Measurements from ENCODE around the gene MYBPC1. TPM values are rescaled to one million over a fixed set of nuclear protein-coding genes. Genes with fewer than 3 reads are reported as not detected.

MYBPC1 gene
- total and polyA plus RNA-seq, 2 donors from 2014 or later: not detected

DNA sequence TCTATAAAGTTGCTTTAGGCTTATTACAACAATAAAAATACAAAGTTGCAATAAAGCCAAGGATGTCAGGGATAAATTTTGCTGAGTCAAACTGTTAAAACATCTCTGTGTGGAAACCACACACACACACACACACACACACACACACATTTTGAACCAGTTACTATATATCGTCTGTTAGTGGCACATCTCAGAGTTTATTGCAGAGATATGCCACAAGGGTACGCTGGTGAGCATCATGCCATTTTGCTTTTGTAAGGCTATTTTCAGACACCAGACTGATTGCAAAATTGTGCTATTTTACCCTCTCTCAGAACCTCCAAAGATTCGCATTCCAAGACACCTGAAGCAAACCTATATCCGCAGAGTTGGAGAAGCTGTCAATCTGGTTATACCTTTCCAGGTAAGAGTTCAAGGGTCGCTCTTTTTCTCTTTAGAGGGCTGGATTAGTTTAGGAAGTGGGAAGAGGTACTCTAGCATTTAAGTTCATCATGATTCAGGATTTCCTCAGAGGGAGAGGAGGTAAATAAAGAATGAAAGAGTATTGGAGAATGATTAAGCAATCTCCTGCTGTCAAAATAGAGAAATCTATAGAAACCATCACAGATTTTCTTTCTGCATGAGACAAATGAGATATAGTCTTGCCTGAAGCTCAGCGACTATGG, 75.4 kb downstream of the MYBPC1 start:
- Histone ChIP-seq H3K4me3 (ENCODE audit: low read length in 3 of 3) (no peak overlapping the region), H3K9ac (ENCODE audit: low read length in 3 of 3) (no peak overlapping the region), H3K27me3 (ENCODE audit: control insufficient read depth, insufficient read depth, low read length) (no peaks in the 10 kb centered on the region), H3K36me3 (ENCODE audit: control insufficient read depth in 2 of 3, insufficient read depth in 3 of 3, low read length in 3 of 3) (no peaks in the 10 kb centered on the region), H3K27ac (ENCODE audit: low read depth in 2 of 2, low read length in 2 of 2) (no peak overlapping the region), H3K4me1 (ENCODE audit: control insufficient read depth in 2 of 3, insufficient read depth in 2 of 3, low read depth in 1 of 3, low read length in 3 of 3) (peaks cover 0 to 2% (median 0%) of the 10 kb centered on the region in 3 donors), H3K9me3 (ENCODE audit: control insufficient read depth in 2 of 3, insufficient read depth in 1 of 3, low read length in 3 of 3) (no peaks in the 10 kb centered on the region)
- no peak for FAIRE-seq
- DNase-seq: peak in 3 of 5 donors; percentile 12 to 25 (median 19)
- TF ChIP-seq, protein P1, sequence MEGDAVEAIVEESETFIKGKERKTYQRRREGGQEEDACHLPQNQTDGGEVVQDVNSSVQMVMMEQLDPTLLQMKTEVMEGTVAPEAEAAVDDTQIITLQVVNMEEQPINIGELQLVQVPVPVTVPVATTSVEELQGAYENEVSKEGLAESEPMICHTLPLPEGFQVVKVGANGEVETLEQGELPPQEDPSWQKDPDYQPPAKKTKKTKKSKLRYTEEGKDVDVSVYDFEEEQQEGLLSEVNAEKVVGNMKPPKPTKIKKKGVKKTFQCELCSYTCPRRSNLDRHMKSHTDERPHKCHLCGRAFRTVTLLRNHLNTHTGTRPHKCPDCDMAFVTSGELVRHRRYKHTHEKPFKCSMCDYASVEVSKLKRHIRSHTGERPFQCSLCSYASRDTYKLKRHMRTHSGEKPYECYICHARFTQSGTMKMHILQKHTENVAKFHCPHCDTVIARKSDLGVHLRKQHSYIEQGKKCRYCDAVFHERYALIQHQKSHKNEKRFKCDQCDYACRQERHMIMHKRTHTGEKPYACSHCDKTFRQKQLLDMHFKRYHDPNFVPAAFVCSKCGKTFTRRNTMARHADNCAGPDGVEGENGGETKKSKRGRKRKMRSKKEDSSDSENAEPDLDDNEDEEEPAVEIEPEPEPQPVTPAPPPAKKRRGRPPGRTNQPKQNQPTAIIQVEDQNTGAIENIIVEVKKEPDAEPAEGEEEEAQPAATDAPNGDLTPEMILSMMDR (IDR thresholded peaks at IDR 0.05; ENCODE audit: borderline replicate concordance, extremely low read depth, insufficient read depth): peak; percentile 56
- intact Hi-C loops (cut with DNase I): no loop called here

DNA sequence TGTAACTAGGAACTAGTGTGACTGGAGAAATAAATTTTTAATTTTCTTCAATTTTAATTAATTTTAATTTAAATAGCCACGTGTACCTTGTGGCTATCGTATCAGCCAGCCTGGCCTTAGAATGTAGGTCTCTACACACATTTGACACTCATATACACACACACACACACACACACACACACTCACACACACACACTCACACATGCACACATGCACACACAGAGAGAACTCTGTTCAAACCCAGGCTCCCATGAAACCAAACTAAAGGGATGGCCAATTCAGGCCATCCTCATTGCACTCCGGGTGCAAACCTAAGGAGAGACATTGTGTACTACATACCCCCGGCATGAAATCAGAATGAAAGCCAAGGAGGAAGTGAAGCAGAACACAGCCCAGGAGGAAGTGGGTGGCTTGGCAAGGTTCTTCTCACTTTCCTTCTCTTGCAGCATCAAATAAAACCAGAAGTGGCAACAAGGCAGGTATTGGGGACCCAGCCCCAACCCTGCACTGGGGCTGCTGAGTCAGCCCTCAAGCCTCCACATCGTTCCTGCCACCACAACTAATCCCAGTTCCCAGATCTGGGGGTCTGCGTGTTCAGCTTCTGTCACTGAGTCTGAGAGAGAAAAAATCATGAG, 76.5 kb downstream of the MYBPC1 start:
- intact Hi-C loops (cut with DNase I): no loop called here
- Histone ChIP-seq H3K27me3 (ENCODE audit: control insufficient read depth, insufficient read depth, low read length) (no peaks in the 10 kb centered on the region), H3K4me1 (ENCODE audit: control insufficient read depth in 2 of 3, insufficient read depth in 2 of 3, low read depth in 1 of 3, low read length in 3 of 3) (peaks cover 0 to 2% (median 0%) of the 10 kb centered on the region in 3 donors), H3K4me3 (ENCODE audit: low read length in 3 of 3) (no peak overlapping the region), H3K9me3 (ENCODE audit: control insufficient read depth in 2 of 3, insufficient read depth in 1 of 3, low read length in 3 of 3) (no peaks in the 10 kb centered on the region), H3K27ac (ENCODE audit: low read depth in 2 of 2, low read length in 2 of 2) (no peak overlapping the region), H3K9ac (ENCODE audit: low read length in 3 of 3) (no peak overlapping the region), H3K36me3 (ENCODE audit: control insufficient read depth in 2 of 3, insufficient read depth in 3 of 3, low read length in 3 of 3) (no peaks in the 10 kb centered on the region)
- FAIRE-seq: no peak
- TF ChIP-seq, protein P1 (IDR thresholded peaks at IDR 0.05; ENCODE audit: borderline replicate concordance, extremely low read depth, insufficient read depth): no peak
- no peak for DNase-seq

DNA sequence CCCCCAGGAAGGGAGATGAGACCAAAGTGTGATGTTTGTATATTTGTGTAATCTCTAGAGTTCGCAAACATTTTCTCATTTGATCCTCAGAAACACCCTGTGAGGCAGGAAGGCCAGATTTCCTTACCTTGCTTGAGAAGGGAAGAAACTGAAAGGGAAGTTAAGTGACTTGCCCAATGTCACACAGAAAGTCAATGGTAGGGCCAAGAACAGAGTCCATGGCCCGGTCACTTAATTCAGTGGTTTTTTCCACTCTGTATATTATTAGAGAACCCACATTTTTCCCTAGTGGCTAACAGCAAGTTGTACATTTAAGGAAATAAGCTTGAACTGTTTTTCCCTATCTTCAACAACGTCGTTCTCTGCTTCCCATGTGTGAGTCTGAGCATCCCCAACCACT, 77.1 kb downstream of the MYBPC1 start:
- Histone ChIP-seq H3K27me3 (ENCODE audit: control insufficient read depth, insufficient read depth, low read length) (no peaks in the 10 kb centered on the region), H3K4me1 (ENCODE audit: control insufficient read depth in 2 of 3, insufficient read depth in 2 of 3, low read depth in 1 of 3, low read length in 3 of 3) (peaks cover 0 to 2% (median 0%) of the 10 kb centered on the region in 3 donors), H3K27ac (ENCODE audit: low read depth in 2 of 2, low read length in 2 of 2) (no peak overlapping the region), H3K9ac (ENCODE audit: low read length in 3 of 3) (no peak overlapping the region), H3K9me3 (ENCODE audit: control insufficient read depth in 2 of 3, insufficient read depth in 1 of 3, low read length in 3 of 3) (no peaks in the 10 kb centered on the region), H3K4me3 (ENCODE audit: low read length in 3 of 3) (no peak overlapping the region), H3K36me3 (ENCODE audit: control insufficient read depth in 2 of 3, insufficient read depth in 3 of 3, low read length in 3 of 3) (no peaks in the 10 kb centered on the region)
- no peak for DNase-seq
- intact Hi-C loops (cut with DNase I): no loop called here
- no peak for FAIRE-seq
- TF ChIP-seq, protein P1 (IDR thresholded peaks at IDR 0.05; ENCODE audit: borderline replicate concordance, extremely low read depth, insufficient read depth): no peak
